Kidney (tissue), 14 donors: Measurements from ENCODE around the gene SREBF1. TPM values are rescaled to one million over a fixed set of nuclear protein-coding genes. Genes with fewer than 3 reads are reported as not detected.

Experiments
- DNase-seq, 5 donors: peaks; one replicate each; pipeline ENCODE4 v3.0.0-alpha.2; 2013 to 2020
- FAIRE-seq: peaks from 2 replicates; lab custom pipeline; 2012; peaks lifted over from hg19 to GRCh38; lab: Jason Lieb, UNC
- H3K27ac ChIP-seq, 2 donors: one replicate each; pipeline ENCODE4 v1.7.0; 2013; ENCODE audit warnings: low read depth in 2 of 2, low read length in 2 of 2, inconsistent platforms in 1 of 2
- H3K27me3 ChIP-seq: one replicate; pipeline ENCODE4 v1.7.1; 2013; ENCODE audit warnings: low read length, inconsistent platforms; ENCODE audit not compliant: control insufficient read depth, insufficient read depth
- H3K36me3 ChIP-seq, 3 donors: one replicate each; pipeline versions ENCODE4 v1.7.0 to v1.7.1; 2013; ENCODE audit warnings: low read length in 3 of 3, control low read depth in 1 of 3, inconsistent platforms in 1 of 3; ENCODE audit not compliant: insufficient read depth in 3 of 3, control insufficient read depth in 2 of 3
- H3K4me1 ChIP-seq, 3 donors: one replicate each; pipeline versions ENCODE4 v1.7.0 to v1.7.1; 2013; ENCODE audit warnings: low read length in 3 of 3, inconsistent platforms in 1 of 3, low read depth in 1 of 3; ENCODE audit not compliant: control insufficient read depth in 2 of 3, insufficient read depth in 2 of 3
- H3K4me3 ChIP-seq, 3 donors: one replicate each; pipeline versions ENCODE4 v1.7.0 to v1.8.1; 2013; ENCODE audit warnings: low read length in 3 of 3, control low read depth in 1 of 3, inconsistent platforms in 1 of 3
- H3K9ac ChIP-seq, 3 donors: one replicate each; pipeline versions ENCODE4 v1.7.0 to v1.7.1; 2013; ENCODE audit warnings: low read length in 3 of 3, control low read depth in 1 of 3, inconsistent platforms in 1 of 3
- H3K9me3 ChIP-seq, 3 donors: one replicate each; pipeline versions ENCODE4 v1.7.0 to v1.7.1; 2013; ENCODE audit warnings: low read length in 3 of 3, control low read depth in 1 of 3, inconsistent platforms in 1 of 3; ENCODE audit not compliant: control insufficient read depth in 2 of 3, insufficient read depth in 1 of 3
- intact Hi-C: fragments of 100-400 bp; cut with DNase I; formaldehyde crosslinking; loops from one replicate; pipeline ENCODE4 v1.11.1; 2022
- polyA plus RNA-seq: library from polyadenylated mRNA; stranded (reverse); fragments of 350-450 nt; fragmentation: Illumina TruSeq; extraction: RNeasy Lipid Tissue Mini Kit (QIAGEN cat#74804); gene quantifications from one replicate; pipeline ENCODE4 v1.2.3, GENCODE V29; 2014; ENCODE audit warnings: low read depth, low replicate concordance; ENCODE audit not compliant: insufficient read depth
- total RNA-seq: library from RNA; stranded (reverse); fragmentation: NEBNext Ultra II Directional; extraction: Animal tissue kit (Norgen Biotek cat#: 25700); gene quantifications from one replicate; pipeline ENCODE4 v1.2.1, GENCODE V29; 2021
- TF ChIP-seq, protein P1 (sequence below): IDR thresholded peaks from 3 replicates; pipeline ENCODE4 v1.5.1; 2012; ENCODE audit warnings: mild to moderate bottlenecking, moderate library complexity, borderline replicate concordance; ENCODE audit not compliant: insufficient read depth; ENCODE audit errors: extremely low read depth
- donor health status: control.
- donor health status: control.
- donor health status: control.
- donor health status: control.
- donor health status: control.
- donor health status: DM: yes; HTN: yes; CAD: no.
- donor health status: Normal renal cell carcinoma (clear cell type).

Gene SREBF1
- total and polyA plus RNA-seq, 2 donors from 2014 or later = 37.6 to 48.3 TPM

DNA sequence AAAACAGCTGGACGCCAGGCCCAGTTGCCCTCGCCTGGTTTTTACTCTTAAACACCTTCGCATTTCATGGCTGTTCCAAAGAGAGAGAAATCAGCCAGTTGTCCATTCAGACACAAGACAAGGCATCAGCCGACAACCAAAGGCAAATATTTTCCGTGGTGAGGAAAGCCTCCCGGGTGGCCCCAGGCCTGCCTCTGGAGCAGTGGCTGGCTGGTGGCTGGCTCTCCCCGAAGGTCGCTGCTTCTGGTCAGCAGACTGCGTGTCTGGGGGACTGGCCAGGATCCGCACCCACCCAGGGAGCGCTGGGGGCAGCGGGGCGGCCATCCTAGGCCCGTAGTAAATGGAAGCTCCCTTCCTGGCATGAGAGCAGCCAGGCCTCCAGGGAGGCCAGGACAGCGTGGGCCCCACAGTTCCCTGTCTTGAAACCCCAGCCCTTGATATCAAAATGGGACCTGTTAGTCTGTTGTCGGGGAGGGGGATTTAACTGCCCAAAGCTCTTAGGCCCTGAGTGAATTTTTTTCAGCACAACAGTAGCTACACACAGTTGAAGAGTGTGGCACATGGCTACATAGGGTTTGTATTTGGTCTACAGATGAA is 57.7 kb downstream of the SREBF1 start:
- no peak overlapping the region for H3K4me3 ChIP-seq
- intact Hi-C loops = no loop called here
- H3K9me3 ChIP-seq = no peaks in the 10 kb centered on the region
- TF ChIP-seq, protein P1, sequence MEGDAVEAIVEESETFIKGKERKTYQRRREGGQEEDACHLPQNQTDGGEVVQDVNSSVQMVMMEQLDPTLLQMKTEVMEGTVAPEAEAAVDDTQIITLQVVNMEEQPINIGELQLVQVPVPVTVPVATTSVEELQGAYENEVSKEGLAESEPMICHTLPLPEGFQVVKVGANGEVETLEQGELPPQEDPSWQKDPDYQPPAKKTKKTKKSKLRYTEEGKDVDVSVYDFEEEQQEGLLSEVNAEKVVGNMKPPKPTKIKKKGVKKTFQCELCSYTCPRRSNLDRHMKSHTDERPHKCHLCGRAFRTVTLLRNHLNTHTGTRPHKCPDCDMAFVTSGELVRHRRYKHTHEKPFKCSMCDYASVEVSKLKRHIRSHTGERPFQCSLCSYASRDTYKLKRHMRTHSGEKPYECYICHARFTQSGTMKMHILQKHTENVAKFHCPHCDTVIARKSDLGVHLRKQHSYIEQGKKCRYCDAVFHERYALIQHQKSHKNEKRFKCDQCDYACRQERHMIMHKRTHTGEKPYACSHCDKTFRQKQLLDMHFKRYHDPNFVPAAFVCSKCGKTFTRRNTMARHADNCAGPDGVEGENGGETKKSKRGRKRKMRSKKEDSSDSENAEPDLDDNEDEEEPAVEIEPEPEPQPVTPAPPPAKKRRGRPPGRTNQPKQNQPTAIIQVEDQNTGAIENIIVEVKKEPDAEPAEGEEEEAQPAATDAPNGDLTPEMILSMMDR = no peak
- no peak for FAIRE-seq
- no peak overlapping the region for H3K9ac ChIP-seq
- H3K4me1 ChIP-seq = peaks cover 0 to 19% (median 11%) of the 10 kb centered on the region in 3 donors
- H3K27ac ChIP-seq = peak overlapping the region; percentile 22 to 85
- peak in 1 of 5 donors; percentile 84 for DNase-seq
- no peaks in the 10 kb centered on the region for H3K36me3 ChIP-seq
- H3K27me3 ChIP-seq = no peaks in the 10 kb centered on the region

DNA sequence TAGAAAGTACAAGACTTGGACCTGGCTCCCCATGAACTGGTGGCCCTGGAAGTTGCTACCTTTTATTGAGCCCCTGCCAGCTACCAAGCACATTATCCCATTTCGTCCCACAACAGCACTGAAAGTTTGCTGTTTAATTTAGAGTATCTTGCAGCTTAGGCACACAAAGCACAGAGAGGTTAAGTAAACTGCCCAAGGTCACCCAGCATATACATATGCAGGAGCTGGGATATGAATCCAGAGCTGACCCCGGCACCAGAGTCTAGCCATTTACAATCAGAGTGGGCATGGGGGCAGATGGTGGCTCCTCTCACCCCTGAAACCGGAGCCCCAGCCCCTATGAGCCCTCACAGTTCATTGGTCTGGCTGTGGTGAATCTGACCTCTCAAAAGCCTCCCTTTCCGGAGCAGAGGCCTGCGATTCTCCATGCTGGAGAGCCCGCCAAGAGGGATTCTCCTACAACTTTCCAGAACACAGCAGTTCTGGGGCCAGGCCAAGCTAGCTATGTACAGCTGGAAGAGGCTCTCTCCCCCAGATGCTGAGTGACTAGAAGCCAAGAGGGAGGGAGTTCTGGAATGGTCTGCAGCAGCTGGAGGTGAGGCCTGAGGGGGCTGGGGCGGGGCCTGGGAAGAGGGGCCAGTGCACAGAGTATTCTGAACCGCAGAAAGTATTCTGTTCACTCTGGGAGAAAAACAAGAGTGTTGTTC is 58.3 kb downstream of the SREBF1 start:
- intact Hi-C loops = no loop called here
- Histone ChIP-seq H3K27ac (peak overlapping the region; percentile 22 to 85), H3K4me1 (peaks cover 0 to 23% (median 14%) of the 10 kb centered on the region in 3 donors)

DNA sequence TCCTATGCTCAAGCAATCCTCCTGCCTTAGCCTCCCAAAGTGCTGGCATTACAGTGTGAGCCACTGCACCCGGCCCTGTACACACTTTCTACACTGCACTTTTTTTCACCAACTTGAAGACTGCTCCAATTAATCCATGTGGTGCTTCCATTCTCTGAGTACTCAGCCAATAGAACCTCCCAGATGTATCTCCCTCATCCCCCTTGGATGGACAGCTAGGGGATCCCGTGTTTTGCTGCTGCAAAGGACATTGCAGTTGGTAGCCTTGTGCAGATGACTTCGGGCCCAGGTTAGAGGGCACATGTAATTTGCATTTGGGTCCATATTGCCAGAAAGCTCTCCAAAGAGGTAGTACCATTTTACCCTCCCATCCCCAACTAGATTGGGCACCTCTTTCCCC is 59.9 kb downstream of the SREBF1 start:
- Histone ChIP-seq H3K4me3 (no peak overlapping the region), H3K4me1 (peaks cover 0 to 31% (median 14%) of the 10 kb centered on the region in 3 donors), H3K27ac (no peak overlapping the region), H3K9me3 (no peaks in the 10 kb centered on the region), H3K36me3 (no peaks in the 10 kb centered on the region), H3K9ac (no peak overlapping the region), H3K27me3 (no peaks in the 10 kb centered on the region)
- DNase-seq = no peak
- intact Hi-C loops = no loop called here
- TF ChIP-seq, protein P1 = no peak
- FAIRE-seq = no peak

More for the DNA sequence above, 58.3 kb downstream of the SREBF1 start:
- H3K9me3 ChIP-seq = no peaks in the 10 kb centered on the region
- H3K36me3 ChIP-seq = no peaks in the 10 kb centered on the region
- peak; percentile 82 to 97 (median 88) for DNase-seq
- H3K4me3 ChIP-seq = no peak overlapping the region
- TF ChIP-seq, protein P1 = no peak
- H3K27me3 ChIP-seq = no peaks in the 10 kb centered on the region
- no peak for FAIRE-seq
- no peak overlapping the region for H3K9ac ChIP-seq
